Hematopoietic multipotent progenitor cell treated with erythropoietin and hydrocortisone succinate and interleukin-3 and kit ligand, for 17 days (in vitro differentiated cells): ENCODE data around the gene ARMC3.
"Not testable (repeated sequence)": the region's sequence is repeated elsewhere in the genome, so short reads cannot be mapped to it uniquely, and the experiment has no call there.

Experiments used
- DNase-seq: peaks from one replicate; pipeline ENCODE4 v3.0.0-alpha.2; 2015; ENCODE audit warnings: low spot score

ARMC3 gene

DNA sequence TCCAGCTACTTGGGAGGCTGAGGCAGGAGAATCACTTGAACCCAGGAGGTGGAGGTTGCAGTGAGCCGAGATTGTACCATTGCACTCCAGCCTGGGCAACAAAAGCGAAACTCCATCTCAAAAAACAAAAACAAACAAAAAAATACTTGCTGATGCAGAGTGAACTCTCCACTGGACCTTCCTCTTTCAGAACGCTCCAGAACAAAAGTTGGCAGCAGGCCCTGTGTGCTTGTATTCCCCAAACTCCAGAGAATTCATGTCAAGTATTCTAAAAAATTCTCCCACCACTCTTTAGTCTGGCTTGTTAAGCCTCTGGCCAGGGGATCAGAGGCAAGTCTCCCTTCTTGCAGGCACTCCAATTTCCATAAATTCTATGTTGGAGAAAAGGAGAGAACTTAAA lies 144.7 kb downstream of the ARMC3 start:
- not testable (repeated sequence) for DNase-seq

DNA sequence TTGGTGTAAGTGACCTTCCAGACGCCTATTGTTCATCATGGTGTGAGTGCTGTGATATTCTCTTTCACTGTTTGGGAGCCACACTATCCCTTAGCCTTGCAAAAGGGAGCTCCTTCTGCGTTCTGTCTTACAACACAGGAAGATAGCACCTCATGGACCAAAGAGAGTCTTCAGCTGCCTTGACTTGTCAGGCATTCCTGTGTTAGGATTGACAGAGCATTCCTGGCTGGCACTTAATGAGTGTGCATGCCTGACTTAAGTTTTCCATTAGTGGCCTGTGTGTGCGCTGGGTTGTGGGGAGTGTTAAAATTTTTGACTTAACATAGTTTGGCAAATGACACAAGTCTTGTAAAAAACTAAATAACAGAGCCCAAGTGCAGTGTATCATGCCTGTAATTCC lies 145.7 kb downstream of the ARMC3 start:
- no peak for DNase-seq

DNA sequence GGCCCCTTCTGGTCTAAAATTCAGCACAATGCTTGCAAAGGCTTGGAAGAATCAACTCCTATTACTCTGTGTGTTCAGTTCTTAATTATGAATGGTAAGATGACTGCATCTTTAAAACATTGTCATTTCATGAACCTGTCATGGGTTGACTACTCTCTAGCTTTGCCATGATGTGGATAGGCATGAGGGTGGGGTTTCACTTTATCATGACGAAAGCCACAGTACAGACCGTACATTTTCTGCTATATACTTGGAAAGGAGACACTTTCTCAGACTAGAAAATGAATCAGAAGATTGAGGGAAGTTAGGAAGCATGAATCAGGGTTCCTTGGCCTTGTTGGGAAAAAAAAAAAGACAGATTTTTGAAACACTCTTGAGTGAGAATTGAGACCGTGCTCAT lies 147.8 kb downstream of the ARMC3 start:
- no peak for DNase-seq

DNA sequence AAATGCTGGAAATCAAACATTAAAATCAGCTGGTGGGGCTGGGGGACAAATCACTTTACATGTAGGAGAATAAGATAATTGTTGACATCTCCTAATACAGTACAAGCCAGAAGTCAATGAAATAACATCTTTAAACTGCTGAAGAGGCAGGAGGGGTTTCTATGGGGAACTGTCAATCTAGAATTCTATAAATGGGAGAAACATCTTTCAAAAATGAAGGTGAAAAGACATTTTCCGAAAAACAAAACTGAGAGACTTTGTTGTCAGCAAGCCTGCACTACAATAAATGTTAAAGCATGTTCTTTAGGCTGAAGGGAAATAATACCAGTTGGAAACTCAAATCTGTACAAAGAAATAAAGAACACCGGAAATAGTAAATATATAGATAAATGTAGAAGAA lies 150.3 kb downstream of the ARMC3 start:
- no peak for DNase-seq

DNA sequence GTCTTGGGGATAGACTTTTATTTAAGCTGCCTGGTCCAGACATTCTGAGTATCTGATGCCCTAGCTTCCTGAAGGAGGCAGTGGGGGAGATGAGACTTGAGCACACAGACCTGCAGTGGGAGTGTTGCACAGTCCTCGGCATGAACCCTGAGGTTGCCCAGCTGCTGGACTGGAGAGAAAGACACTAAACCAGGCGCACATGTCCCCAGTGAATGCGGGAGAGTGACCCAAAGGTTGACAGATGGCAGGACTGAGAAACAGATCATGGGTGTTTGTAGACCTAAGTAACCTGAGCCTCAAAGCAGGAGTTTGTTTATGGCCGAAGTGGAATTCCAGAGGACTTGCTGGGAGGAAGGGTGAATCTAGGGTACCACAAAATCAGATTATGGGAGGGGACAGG lies 151.8 kb downstream of the ARMC3 start:
- no peak for DNase-seq

DNA sequence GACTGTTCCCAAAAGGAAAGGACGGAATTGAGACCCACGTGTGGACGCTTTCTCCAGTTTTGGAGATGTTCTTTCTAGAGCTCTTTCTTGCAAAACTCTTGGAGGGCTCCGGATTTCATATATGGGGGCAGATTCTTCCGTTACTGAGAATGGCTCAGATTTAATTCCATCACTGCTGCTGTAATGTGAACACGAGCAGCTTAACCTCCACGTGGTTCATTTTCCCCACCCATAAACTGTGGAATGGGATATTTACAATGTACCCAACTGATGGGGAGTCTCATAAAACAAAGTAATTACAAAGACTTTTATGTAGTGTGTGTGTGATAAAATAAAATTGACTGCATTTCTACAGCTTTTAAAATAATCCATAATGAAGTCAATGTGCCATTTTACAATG lies 152.4 kb downstream of the ARMC3 start:
- DNase-seq: no peak

DNA sequence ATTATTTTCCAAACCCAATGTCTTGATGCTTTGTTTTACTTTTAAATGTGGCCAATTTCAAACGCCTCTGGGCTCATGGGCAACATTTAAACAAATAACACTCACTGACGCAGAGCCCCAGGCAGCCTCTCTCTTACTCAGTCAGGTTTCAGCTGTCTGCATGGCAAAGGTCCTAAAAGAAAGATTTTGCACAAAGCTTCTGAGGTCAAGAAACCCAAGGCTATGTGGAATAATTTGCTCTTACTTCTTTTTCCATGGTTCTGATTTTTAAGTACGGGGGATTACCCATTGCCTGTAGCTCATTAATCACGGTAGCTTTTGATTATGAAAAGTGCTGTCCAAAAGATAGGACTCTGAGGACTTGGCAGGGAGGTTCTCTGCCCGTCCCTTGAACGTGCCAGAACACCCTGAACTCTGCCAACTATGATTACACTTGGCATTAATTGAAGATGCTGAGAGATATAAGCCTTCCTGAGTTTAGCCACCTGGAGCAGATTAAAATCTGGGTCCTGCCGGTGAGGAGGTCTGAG lies 153.4 kb downstream of the ARMC3 start:
- DNase-seq: no peak

DNA sequence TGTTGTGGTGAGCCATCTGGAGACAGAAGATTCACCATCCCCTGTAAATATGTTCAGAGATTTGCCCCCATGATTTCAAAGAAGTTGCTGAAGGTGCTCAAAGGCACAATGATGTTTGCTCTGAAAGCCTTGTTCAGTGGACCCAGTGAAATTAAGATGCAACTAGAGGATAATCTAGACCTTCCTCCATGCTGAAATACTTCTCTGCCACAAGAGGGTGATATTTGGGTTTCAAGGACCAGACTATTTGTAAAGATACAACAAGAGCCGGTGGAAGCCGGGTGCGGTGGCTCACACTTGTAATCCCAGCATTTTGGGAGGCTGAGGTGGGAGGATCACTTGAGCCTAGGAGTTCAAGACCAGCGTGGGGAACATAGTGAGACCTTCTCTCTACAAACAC lies 154.0 kb downstream of the ARMC3 start:
- no peak for DNase-seq
